Measurements from ENCODE around the gene CITED4.

CITED4 gene

DNA sequence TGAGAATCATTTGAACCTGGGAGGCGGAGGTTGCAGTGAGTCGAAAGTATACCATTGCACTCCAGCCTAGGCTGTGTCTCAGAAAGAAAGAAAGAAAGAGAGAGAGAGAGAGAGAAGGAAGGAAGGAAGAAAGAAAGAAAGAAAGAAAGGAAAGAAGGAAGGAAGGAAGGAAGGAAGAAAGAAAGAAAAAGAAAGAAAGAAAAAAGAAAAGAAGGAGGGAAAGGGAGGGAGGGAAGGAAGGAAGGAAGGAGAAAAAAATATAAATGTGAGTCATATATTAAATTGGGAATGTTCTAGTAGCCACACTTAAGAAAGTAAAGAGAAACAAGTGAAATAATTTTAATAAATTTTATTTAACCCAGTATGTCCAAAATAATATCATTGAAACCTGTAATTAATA, 16.7 kb upstream of the CITED4 start:
- in situ Hi-C loops (cut with HindIII; ENCODE audit: low sequenced_read_pairs) = no loop called here
- TF ChIP-seq, protein P1, sequence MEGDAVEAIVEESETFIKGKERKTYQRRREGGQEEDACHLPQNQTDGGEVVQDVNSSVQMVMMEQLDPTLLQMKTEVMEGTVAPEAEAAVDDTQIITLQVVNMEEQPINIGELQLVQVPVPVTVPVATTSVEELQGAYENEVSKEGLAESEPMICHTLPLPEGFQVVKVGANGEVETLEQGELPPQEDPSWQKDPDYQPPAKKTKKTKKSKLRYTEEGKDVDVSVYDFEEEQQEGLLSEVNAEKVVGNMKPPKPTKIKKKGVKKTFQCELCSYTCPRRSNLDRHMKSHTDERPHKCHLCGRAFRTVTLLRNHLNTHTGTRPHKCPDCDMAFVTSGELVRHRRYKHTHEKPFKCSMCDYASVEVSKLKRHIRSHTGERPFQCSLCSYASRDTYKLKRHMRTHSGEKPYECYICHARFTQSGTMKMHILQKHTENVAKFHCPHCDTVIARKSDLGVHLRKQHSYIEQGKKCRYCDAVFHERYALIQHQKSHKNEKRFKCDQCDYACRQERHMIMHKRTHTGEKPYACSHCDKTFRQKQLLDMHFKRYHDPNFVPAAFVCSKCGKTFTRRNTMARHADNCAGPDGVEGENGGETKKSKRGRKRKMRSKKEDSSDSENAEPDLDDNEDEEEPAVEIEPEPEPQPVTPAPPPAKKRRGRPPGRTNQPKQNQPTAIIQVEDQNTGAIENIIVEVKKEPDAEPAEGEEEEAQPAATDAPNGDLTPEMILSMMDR (IDR thresholded peaks at IDR 0.05; ENCODE audit: low read depth, low read length, missing control alignments) = no peak
- no peak for DNase-seq (ENCODE audit: low read depth)
- H3K4me3 ChIP-seq (ENCODE audit: low read depth, low read length) = no peak overlapping the region

- TF ChIP-seq, protein P1 (IDR thresholded peaks at IDR 0.05; ENCODE audit: low read depth, low read length, missing control alignments) = no peak
- peak; percentile 59 for DNase-seq (ENCODE audit: low read depth)
- H3K4me3 ChIP-seq (ENCODE audit: low read depth, low read length) = no peak overlapping the region
- in situ Hi-C loops (cut with HindIII; ENCODE audit: low sequenced_read_pairs) = no loop called here
These were observed 15.5 kb upstream of the CITED4 start for GRCh38 chr1:40877698-40878097.

DNA sequence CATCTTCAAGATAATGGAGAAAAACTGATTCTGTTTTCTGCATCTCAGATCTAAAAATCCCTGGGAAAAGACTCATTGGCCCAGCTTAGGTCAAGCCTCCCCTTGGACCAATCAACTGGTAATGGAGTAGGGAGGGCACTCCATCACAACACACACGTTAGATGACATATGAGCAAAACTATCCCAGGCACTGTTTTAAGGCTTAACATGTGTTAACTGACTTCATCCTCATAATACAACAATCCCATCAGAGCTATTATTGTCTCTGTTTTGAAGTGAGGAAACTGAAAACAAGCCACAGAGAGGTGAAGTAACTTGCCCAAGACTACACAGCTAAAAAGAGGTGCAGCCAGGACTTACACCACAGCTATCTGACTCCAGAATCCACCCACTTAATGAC, 14.7 kb upstream of the CITED4 start:
- DNase-seq (ENCODE audit: low read depth) = no peak
- H3K4me3 ChIP-seq (ENCODE audit: low read depth, low read length) = no peak overlapping the region
- in situ Hi-C loops (cut with HindIII; ENCODE audit: low sequenced_read_pairs) = no loop called here
- TF ChIP-seq, protein P1 (IDR thresholded peaks at IDR 0.05; ENCODE audit: low read depth, low read length, missing control alignments) = no peak

GRCh38 chr1:40876436-40876761, 14.2 kb upstream of the CITED4 start:
- TF ChIP-seq, protein P1 (IDR thresholded peaks at IDR 0.05; ENCODE audit: low read depth, low read length, missing control alignments) = no peak
- no peak overlapping the region for H3K4me3 ChIP-seq (ENCODE audit: low read depth, low read length)
- DNase-seq (ENCODE audit: low read depth) = no peak
- in situ Hi-C loops (cut with HindIII; ENCODE audit: low sequenced_read_pairs) = no loop called here

GRCh38 chr1:40873863-40874472, 11.8 kb upstream of the CITED4 start:
- TF ChIP-seq, protein P1 (IDR thresholded peaks at IDR 0.05; ENCODE audit: low read depth, low read length, missing control alignments) = no peak
- no peak overlapping the region for H3K4me3 ChIP-seq (ENCODE audit: low read depth, low read length)
- DNase-seq (ENCODE audit: low read depth) = no peak
- in situ Hi-C loops (cut with HindIII; ENCODE audit: low sequenced_read_pairs) = no loop called here

- no peak for DNase-seq (ENCODE audit: low read depth)
- H3K4me3 ChIP-seq (ENCODE audit: low read depth, low read length) = no peak overlapping the region
- in situ Hi-C loops (cut with HindIII; ENCODE audit: low sequenced_read_pairs) = no loop called here
- TF ChIP-seq, protein P1 (IDR thresholded peaks at IDR 0.05; ENCODE audit: low read depth, low read length, missing control alignments) = no peak
These were observed 10.1 kb upstream of the CITED4 start for GRCh38 chr1:40872276-40872675.
